Measurements from ENCODE around the gene PIM3.

Gene PIM3

DNA sequence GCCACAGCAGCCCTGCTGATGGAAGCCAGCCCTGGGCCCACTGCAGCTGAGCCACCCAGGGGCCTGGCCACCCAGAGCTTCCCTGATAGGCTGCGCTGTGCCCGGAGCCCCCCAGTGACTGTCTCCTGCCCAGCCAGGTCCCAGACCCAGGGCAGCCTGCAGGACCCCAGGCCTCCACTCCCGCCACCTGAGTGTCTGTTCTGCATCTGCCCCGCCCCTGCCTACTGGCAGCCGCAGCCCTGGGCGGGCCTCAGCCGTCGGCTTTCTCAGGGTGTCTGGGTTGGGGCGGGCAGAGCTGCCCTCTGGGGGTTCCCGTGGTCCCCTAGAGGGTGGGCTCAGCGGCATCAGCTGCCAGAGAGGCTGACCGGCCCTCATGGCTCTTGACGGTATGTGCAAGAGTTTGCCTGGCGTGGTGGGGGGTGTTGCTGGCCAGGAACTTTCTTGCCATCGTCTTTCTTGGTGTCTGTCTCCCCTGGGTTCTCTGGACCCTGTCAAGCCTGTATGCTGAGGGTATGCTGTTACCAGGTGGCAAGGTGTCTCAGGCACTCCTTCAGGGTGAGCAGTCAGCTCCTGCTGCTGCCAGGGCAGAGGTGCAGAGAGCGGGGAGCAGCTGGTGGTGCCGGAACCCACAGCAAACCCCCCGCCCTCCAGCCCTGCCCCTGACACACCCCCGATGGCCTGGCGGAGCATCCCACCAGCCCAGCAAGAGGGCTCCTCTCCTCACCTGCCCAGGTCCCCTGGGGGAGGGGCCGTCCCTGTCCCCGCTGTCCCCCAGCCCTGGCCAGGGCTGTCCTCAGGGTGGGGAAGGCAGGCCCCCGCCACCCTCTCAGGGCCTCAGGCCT lies 12.2 kb upstream of the PIM3 start:
- DNase-seq (ENCODE audit: extremely low spot score): no peak
- no peak for TF ChIP-seq SP1 (IDR thresholded peaks at IDR 0.05)
- TF ChIP-seq LEF1 (IDR thresholded peaks at IDR 0.05; ENCODE audit: borderline replicate concordance): no peak
- TF ChIP-seq FOXM1 (IDR thresholded peaks at IDR 0.05; ENCODE audit: borderline replicate concordance): no peak
- TF ChIP-seq SUZ12 (IDR thresholded peaks at IDR 0.05): no peak
- no peak for TF ChIP-seq FOXA1 (IDR thresholded peaks at IDR 0.05)
- TF ChIP-seq CTBP1 (IDR thresholded peaks at IDR 0.05; ENCODE audit: borderline replicate concordance): no peak
- no peak for TF ChIP-seq L3MBTL2 (conservative IDR thresholded peaks at IDR 0.05)
- no peak for TF ChIP-seq FOXK2 (IDR thresholded peaks at IDR 0.05)
- TF ChIP-seq ZNF384 (IDR thresholded peaks at IDR 0.05): no peak
- no peak for TF ChIP-seq NFRKB (IDR thresholded peaks at IDR 0.05)
- no peak for TF ChIP-seq BHLHE40 (IDR thresholded peaks at IDR 0.05; ENCODE audit: borderline replicate concordance)
- no peak for TF ChIP-seq ELF4 (IDR thresholded peaks at IDR 0.05)
- no peak for TF ChIP-seq HDGF (IDR thresholded peaks at IDR 0.05; ENCODE audit: borderline replicate concordance)
- ChIA-PET CTCF (interaction anchor here (1.1 kb wide), 1 partner anchor 194 kb away, joined by 3 read pairs; no protein-coding TSS in a partner anchor), POLR2A (interaction anchor here (1.1 kb wide), 1 partner anchor 11 kb away, joined by 3 read pairs; no protein-coding TSS in a partner anchor)

DNA sequence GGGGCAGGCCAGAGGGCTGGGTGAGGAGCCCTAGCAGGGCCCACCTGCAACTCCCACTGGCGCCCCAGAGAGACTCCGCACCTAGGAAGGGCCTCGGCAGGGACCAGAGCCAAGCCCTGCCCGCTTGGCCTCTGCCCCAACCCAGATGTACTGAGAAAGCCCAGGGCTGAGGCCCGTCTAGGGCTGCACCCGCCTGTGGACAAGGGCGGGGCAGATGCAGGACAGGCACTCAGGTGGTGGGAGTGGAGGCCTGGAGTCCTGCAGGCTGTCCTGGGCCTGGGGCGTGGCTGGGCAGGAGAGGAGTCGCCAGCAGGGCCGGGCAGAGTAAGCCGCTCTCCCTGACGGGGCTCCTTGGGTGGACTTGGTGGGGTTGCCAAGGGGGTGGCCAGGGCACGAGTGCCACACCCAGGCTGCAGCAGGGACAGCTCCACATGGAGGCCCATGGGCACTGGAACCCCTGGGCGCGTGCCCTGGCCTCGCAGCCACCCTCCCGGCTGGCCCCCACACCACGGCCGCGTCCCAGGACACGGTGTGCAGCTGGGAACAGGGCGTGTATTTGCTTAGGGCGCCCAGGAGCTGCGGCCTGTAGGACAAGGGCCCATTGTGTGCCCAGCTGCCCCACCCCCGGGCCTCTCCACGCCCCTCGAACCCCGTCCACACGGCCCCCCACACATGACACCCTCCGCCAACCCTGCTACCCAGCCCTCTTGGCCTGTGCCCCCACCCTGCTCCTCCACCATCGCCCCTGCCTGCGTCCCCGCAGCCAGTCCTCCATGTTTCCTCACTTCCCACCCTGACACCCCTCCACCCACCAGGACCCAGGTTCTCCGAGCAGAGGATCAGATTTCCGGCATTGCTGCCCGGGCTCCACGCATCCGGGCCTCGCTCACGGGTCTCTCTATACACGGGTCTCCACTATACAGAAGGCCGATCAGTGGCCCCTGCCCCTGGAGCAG lies 11.3 kb upstream of the PIM3 start:
- TF ChIP-seq CTBP1 (IDR thresholded peaks at IDR 0.05; ENCODE audit: borderline replicate concordance) (no peak), LEF1 (IDR thresholded peaks at IDR 0.05; ENCODE audit: borderline replicate concordance) (no peak), NFRKB (IDR thresholded peaks at IDR 0.05) (no peak), FOXA1 (IDR thresholded peaks at IDR 0.05) (no peak), BHLHE40 (IDR thresholded peaks at IDR 0.05; ENCODE audit: borderline replicate concordance) (no peak), FOXK2 (IDR thresholded peaks at IDR 0.05) (no peak)
- TF ChIP-seq, protein P1, sequence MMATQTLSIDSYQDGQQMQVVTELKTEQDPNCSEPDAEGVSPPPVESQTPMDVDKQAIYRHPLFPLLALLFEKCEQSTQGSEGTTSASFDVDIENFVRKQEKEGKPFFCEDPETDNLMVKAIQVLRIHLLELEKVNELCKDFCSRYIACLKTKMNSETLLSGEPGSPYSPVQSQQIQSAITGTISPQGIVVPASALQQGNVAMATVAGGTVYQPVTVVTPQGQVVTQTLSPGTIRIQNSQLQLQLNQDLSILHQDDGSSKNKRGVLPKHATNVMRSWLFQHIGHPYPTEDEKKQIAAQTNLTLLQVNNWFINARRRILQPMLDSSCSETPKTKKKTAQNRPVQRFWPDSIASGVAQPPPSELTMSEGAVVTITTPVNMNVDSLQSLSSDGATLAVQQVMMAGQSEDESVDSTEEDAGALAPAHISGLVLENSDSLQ (IDR thresholded peaks at IDR 0.05): no peak
- ChIA-PET CTCF (no interaction called here), POLR2A (interaction anchor here (1.1 kb wide), 1 partner anchor 10 kb away, joined by 3 read pairs; no protein-coding TSS in a partner anchor)
- no peak for DNase-seq (ENCODE audit: extremely low spot score)

DNA sequence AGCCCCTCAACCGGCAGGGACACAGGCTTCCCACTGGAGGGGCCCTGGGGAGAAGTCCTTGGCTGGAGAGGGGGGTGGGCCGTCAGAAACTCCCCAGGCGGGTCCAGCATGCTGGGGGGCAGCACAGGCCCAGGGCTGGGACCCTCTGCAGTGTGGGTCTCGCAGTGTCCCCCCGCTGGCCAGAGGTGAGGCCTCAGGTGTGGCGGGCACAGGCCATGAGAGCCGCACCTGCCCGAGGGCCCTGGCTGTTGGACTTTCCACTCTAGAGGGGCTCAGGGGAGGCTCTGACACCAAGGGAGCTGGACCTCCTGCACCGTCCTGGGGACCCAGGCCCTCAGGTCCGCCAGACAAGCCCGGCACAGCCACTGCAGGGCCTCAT lies 10.7 kb upstream of the PIM3 start:
- CTCF ChIA-PET: no interaction called here
- TF ChIP-seq ELF4 (IDR thresholded peaks at IDR 0.05) (no peak), SP1 (IDR thresholded peaks at IDR 0.05) (no peak), LEF1 (IDR thresholded peaks at IDR 0.05; ENCODE audit: borderline replicate concordance) (no peak), TARDBP (IDR thresholded peaks at IDR 0.05) (no peak), L3MBTL2 (conservative IDR thresholded peaks at IDR 0.05) (no peak), FOXA1 (IDR thresholded peaks at IDR 0.05) (no peak), BHLHE40 (IDR thresholded peaks at IDR 0.05; ENCODE audit: borderline replicate concordance) (no peak), FOXK2 (IDR thresholded peaks at IDR 0.05) (no peak), HDGF (IDR thresholded peaks at IDR 0.05; ENCODE audit: borderline replicate concordance) (no peak), SUZ12 (IDR thresholded peaks at IDR 0.05) (no peak), CTBP1 (IDR thresholded peaks at IDR 0.05; ENCODE audit: borderline replicate concordance) (no peak)
- TF ChIP-seq, protein P1 (IDR thresholded peaks at IDR 0.05): no peak
- no peak for DNase-seq (ENCODE audit: extremely low spot score)
- POLR2A ChIA-PET: interaction anchor here (1.1 kb wide), 1 partner anchor 9 kb away, joined by 3 read pairs; no protein-coding TSS in a partner anchor

DNA sequence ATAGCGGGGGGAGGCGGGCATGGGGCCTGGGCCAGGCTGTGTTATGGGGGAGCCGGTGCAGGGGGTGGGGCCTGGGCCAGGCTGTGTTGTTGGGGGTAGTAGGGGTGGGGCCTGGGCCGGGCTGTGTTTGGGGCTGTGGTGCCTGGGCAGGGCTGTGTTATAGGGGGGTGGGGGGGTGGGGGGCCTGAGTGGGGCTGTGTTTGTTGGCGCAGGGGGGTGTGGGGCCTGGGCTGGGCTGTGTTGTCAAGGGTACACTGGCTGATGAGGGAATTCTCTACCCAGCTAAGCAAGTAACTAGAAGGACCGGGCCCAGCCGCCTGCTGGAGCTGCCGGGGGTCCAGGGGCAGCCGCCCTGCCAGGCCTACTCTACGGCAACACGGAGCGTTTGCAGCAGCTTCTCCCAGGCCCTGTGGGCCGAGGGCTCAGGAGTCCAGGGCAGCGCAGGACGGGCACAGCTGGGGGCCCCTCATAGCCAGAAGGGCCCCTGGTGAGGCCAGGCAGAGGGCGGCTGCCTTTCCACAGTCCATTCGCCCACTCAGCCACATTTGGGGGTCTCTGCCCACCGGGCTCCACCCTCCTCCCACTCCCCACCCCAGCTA lies 10.1 kb upstream of the PIM3 start:
- DNase-seq (ENCODE audit: extremely low spot score): no peak
- TF ChIP-seq BHLHE40 (IDR thresholded peaks at IDR 0.05; ENCODE audit: borderline replicate concordance): no peak
- no peak for TF ChIP-seq L3MBTL2 (conservative IDR thresholded peaks at IDR 0.05)
- TF ChIP-seq FOXM1 (IDR thresholded peaks at IDR 0.05; ENCODE audit: borderline replicate concordance): no peak
- no peak for TF ChIP-seq TARDBP (IDR thresholded peaks at IDR 0.05)
- TF ChIP-seq FOXA1 (IDR thresholded peaks at IDR 0.05): no peak
- TF ChIP-seq HDGF (IDR thresholded peaks at IDR 0.05; ENCODE audit: borderline replicate concordance): no peak
- TF ChIP-seq ELF4 (IDR thresholded peaks at IDR 0.05): no peak
- TF ChIP-seq, protein P1 (IDR thresholded peaks at IDR 0.05): no peak
- no peak for TF ChIP-seq CTBP1 (IDR thresholded peaks at IDR 0.05; ENCODE audit: borderline replicate concordance)
- no peak for TF ChIP-seq SP1 (IDR thresholded peaks at IDR 0.05)
- TF ChIP-seq ZNF384 (IDR thresholded peaks at IDR 0.05): no peak
- TF ChIP-seq ARNT (IDR thresholded peaks at IDR 0.05): no peak
- TF ChIP-seq SUZ12 (IDR thresholded peaks at IDR 0.05): no peak
- TF ChIP-seq LEF1 (IDR thresholded peaks at IDR 0.05; ENCODE audit: borderline replicate concordance): no peak
- no peak for TF ChIP-seq NFRKB (IDR thresholded peaks at IDR 0.05)
- TF ChIP-seq FOXK2 (IDR thresholded peaks at IDR 0.05): no peak
- ChIA-PET CTCF (no interaction called here), POLR2A (no interaction called here)

Data from HEK293T (cell line).